Prostate gland (tissue), 2 donors: ENCODE results near the gene MRNIP. TPM values are rescaled to one million over a fixed set of nuclear protein-coding genes. Genes with fewer than 3 reads are reported as not detected.
A peak's percentile ranks its signal among the peaks of the same experiment; 100 is the strongest.

Experiments used
- DNase-seq: peaks from one replicate; pipeline ENCODE4 v3.0.0-alpha.2; 2019; ENCODE audit warnings: low spot score
- H3K27ac ChIP-seq, 2 donors: fragments of 200-600 bp; sonication (generic); 2 replicates each; pipeline ENCODE4 v1.5.1; 2017 to 2019
- H3K27me3 ChIP-seq: fragments of 200-600 bp; sonication (generic); replicated peaks from 2 replicates; pipeline ENCODE4 v1.5.1; 2019; ENCODE audit not compliant: insufficient read depth
- H3K36me3 ChIP-seq, 2 donors: fragments of 200-600 bp; sonication (generic); 1 replicate in 1 of 2; 2 replicates in 1 of 2; pipeline versions ENCODE4 v1.5.1 to v1.8.1; 2017 to 2019
- H3K4me1 ChIP-seq: fragments of 200-600 bp; sonication (generic); replicated peaks from 2 replicates; pipeline ENCODE4 v1.5.1; 2019
- H3K4me3 ChIP-seq, 2 donors: fragments of 200-600 bp; sonication (generic); 2 replicates each; pipeline ENCODE4 v1.5.1; 2017 to 2019
- H3K9me3 ChIP-seq: fragments of 200-600 bp; sonication (generic); 2 replicates; pipeline ENCODE4 v1.5.1; 2017
- POLR2A ChIP-seq: fragments of 450-650 bp; IDR thresholded peaks from one replicate; pipeline ENCODE4 v1.6.1; 2016; ENCODE audit warnings: antibody characterized with exemption, mild to moderate bottlenecking
- POLR2AphosphoS5 ChIP-seq: sonication (generic); formaldehyde crosslinking; IDR thresholded peaks from one replicate; pipeline ENCODE4 v1.6.1; 2017; ENCODE audit warnings: antibody characterized with exemption
- WGBS: methylation state at CpG from one replicate; pipeline ENCODE4 v1.1.5; 2018; 5-methylcytosine and 5-hydroxymethylcytosine counted together
- intact Hi-C: fragments of 100-400 bp; cut with DNase I; formaldehyde crosslinking; loops from one replicate; pipeline ENCODE4 v1.14.2; 2022
- total RNA-seq, 2 donors: library from RNA; depleted of rRNA; stranded (reverse); fragments of >200 nt; gene quantifications; one replicate each; pipeline ENCODE4 v1.1.0, GENCODE V29; 2016
- TF ChIP-seq, protein P1 (sequence below), 4 experiments: fragments of 200-600 bp in 2 of 4; fragments of 450-650 bp in 2 of 4; sonication (generic) in 2 of 4; IDR thresholded peaks; 1 replicate in 3 of 4; 2 replicates in 1 of 4; pipeline ENCODE4 v1.5.1; 2016 to 2019; ENCODE audit warnings: antibody characterized with exemption in 4 of 4, mild to moderate bottlenecking in 2 of 4, moderate library complexity in 2 of 4

MRNIP gene
- total RNA-seq, 2 donors from 2014 or later: 30.0 to 55.2 TPM

DNA sequence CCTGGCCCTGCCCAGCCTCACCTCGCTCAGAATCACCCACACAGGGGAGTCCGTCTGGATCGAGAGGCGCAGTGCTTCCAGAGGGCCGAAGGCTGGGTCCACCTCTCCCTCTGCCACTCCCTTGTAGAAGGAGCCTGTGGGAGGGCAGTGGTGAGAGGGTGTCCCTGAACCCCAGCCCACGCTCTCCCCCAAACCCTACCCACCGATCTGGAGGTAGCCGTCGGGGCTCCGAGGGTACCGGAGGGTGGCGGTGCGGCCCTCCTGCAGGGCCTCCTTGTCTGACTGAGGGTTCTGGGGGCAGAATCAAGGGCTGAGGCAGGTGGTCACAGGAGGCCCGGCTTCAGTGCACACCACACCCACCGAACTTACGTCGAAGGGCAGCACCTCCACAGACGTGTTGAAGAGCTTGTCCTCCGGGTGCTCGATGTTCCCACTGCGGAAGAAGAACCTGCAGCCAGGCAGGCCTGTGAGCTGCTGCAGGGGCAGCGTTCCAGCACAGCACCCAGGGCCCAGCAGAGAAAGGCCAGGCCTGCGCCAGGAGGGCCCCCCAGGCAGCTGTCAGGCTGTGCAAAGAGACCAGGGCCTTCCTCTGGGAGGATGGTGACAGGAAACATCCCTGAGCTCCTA, 60.4 kb downstream of the MRNIP start:
- H3K27ac ChIP-seq: no peak overlapping the region

DNA sequence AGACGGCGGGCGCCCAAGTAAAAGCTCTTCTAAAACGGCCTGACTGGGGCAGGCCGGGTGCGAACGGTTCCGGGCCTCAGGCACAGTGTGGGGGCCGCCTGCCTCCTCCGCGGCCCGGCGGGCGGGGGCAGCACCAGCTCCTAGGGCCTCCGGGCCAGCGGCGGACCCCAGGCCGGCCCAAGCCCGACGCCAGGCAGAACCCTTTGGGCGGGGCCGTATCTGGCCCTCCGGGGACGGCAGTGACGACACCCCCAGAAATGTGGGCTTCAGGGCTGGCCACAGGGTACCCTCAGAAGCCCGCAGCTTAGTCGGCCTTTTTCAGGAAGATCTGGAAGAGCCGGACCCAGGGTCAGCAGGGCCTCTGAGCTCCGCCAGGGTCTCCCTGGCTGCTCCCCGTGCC, 60.9 kb downstream of the MRNIP start:
- no peak overlapping the region for H3K27ac ChIP-seq
- H3K4me1 ChIP-seq: peaks cover 12% of the 10 kb centered on the region
- TF ChIP-seq, protein P1, sequence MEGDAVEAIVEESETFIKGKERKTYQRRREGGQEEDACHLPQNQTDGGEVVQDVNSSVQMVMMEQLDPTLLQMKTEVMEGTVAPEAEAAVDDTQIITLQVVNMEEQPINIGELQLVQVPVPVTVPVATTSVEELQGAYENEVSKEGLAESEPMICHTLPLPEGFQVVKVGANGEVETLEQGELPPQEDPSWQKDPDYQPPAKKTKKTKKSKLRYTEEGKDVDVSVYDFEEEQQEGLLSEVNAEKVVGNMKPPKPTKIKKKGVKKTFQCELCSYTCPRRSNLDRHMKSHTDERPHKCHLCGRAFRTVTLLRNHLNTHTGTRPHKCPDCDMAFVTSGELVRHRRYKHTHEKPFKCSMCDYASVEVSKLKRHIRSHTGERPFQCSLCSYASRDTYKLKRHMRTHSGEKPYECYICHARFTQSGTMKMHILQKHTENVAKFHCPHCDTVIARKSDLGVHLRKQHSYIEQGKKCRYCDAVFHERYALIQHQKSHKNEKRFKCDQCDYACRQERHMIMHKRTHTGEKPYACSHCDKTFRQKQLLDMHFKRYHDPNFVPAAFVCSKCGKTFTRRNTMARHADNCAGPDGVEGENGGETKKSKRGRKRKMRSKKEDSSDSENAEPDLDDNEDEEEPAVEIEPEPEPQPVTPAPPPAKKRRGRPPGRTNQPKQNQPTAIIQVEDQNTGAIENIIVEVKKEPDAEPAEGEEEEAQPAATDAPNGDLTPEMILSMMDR (IDR thresholded peaks at IDR 0.05): no peak
- no peak for TF ChIP-seq POLR2A
- no peak for TF ChIP-seq POLR2AphosphoS5
- 94% methylated on average over 16 of the region's 30 CpGs for WGBS
- H3K27me3 ChIP-seq: no peaks in the 10 kb centered on the region
- no peak for DNase-seq
- H3K36me3 ChIP-seq: peaks cover 15 to 22% of the 10 kb centered on the region in 2 donors
- intact Hi-C loops: loop anchor here (5.0 kb wide), 1 partner anchor 35 kb away; no protein-coding TSS in a partner anchor
- H3K9me3 ChIP-seq: no peaks in the 10 kb centered on the region
- no peak overlapping the region for H3K4me3 ChIP-seq

More for the DNA sequence above, 60.4 kb downstream of the MRNIP start:
- Histone ChIP-seq H3K4me3 (no peak overlapping the region), H3K9me3 (no peaks in the 10 kb centered on the region), H3K4me1 (peaks cover 12% of the 10 kb centered on the region), H3K36me3 (peaks cover 15 to 22% of the 10 kb centered on the region in 2 donors), H3K27me3 (no peaks in the 10 kb centered on the region)
- no peak for TF ChIP-seq POLR2AphosphoS5
- no peak for TF ChIP-seq POLR2A
- TF ChIP-seq, protein P1 (IDR thresholded peaks at IDR 0.05): no peak
- intact Hi-C loops: loop anchor here (5.0 kb wide), 1 partner anchor 36 kb away; no protein-coding TSS in a partner anchor
- WGBS: 90% methylated on average over 23 of the region's 23 CpGs
- DNase-seq: no peak

DNA sequence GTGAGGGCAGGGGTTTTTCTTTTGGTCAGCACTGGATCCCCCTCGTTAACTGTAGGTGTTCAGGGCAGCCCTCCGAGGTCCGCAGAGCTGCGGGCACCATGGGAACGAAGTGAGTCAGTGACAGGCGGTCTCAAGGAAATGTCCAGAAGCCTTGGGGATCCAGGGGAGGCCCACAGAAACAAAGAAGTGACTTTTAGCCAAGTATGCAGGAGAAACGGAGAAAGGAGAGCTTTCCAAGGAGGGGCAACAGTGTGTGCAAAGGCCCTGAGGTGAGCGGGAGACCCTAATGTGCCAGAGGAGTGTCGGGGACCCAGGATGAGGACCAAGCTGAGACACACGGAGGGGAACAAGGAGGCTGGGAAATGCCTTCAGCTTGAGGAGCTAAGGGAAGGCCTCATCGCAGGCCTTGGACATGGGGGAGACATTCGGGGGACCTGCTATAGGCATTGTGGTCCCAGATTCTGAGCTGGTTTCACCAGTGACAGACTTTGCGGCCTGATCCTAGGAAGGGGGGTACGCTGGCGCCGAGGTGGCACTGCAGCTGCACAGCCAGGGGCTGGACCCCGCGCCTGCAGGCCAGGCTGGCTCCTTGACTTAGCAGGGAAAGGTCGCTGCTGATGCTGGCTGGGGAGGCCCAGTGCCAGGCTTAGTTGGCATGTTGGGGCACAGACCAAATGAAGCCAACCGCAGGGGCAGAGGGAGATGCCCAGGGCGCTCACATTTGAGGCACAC, 61.6 kb downstream of the MRNIP start:
- H3K4me3 ChIP-seq: peak overlapping the region in 1 of 2 donors; percentile 57

DNA sequence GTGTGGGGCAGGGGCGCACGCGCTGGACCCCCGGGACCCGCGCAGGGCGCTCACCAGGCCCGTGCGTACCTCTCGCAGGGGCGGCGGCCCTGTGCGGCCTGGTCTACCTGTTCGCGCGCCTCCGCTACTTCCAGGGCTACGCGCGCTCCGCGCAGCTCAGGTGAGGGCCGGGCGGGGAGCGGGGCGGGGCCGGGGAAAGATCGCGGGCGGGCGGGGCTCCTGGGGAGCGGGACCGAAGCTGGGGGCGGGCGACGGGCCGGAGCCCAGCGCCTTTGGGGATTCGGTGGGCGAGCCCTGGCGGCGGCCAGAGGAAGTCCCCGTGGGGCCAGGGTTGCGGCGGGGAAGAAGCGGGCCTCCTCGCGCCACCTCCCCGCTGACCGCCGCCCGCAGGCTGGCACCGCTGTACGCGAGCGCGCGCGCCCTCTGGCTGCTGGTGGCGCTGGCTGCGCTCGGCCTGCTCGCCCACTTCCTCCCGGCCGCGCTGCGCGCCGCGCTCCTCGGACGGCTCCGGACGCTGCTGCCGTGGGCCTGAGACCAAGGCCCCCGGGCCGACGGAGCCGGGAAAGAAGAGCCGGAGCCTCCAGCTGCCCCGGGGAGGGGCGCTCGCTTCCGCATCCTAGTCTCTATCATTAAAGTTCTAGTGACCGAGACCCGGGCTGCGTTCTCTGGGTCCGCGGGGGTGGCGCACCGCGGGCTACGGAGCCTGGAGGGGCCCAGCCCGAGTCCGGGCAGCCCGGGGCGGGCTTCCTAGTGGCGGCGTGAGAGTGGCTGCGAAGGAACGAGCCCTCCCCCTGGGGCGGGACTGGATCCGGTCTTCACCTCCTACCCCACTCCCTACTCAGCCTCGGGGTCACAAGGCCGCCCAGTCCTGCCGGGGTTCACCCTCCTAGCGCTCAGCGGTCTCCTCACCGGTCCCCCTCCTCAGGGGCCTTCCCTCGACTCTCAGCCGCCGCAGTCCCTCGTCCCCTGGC, 62.5 kb downstream of the MRNIP start:
- Histone ChIP-seq H3K4me1 (peaks cover 12% of the 10 kb centered on the region), H3K27ac (peak overlapping the region; percentile 94), H3K36me3 (peaks cover 15 to 22% of the 10 kb centered on the region in 2 donors), H3K27me3 (no peaks in the 10 kb centered on the region), H3K9me3 (no peaks in the 10 kb centered on the region), H3K4me3 (peak overlapping the region; percentile 44 to 57)
- intact Hi-C loops: loop anchor here (2.0 to 5.0 kb wide), 2 partner anchors 34 to 137 kb away; no protein-coding TSS in a partner anchor
- peak; percentile 81 for DNase-seq
- TF ChIP-seq, protein P1 (IDR thresholded peaks at IDR 0.05): peak; percentile 86 to 96 (median 92)
- TF ChIP-seq POLR2A (peak; percentile 44), POLR2AphosphoS5 (peak; percentile 54)
- WGBS: 2% methylated on average over 91 of the region's 113 CpGs

More for the DNA sequence above, 61.6 kb downstream of the MRNIP start:
- Histone ChIP-seq H3K27ac (peak overlapping the region; percentile 94), H3K4me1 (peaks cover 12% of the 10 kb centered on the region), H3K36me3 (peaks cover 15 to 22% of the 10 kb centered on the region in 2 donors), H3K9me3 (no peaks in the 10 kb centered on the region), H3K27me3 (no peaks in the 10 kb centered on the region)
- WGBS: 84% methylated on average over 21 of the region's 21 CpGs
- intact Hi-C loops: loop anchor here (5.0 kb wide), 1 partner anchor 35 kb away; no protein-coding TSS in a partner anchor
- TF ChIP-seq POLR2A: no peak
- no peak for DNase-seq
